AG09319 (cell line): ENCODE results near the gene KRTAP10-12.
"Not testable (repeated sequence)": the region's sequence is repeated elsewhere in the genome, so short reads cannot be mapped to it uniquely, and the experiment has no call there.

Experiments used
- DNase-seq: peaks from one replicate; pipeline ENCODE4 v3.0.0-alpha.2; 2010; ENCODE audit warnings: low read depth; ENCODE audit errors: extremely low read depth
- CTCF ChIP-seq: IDR thresholded peaks from 2 replicates; pipeline ENCODE4 v1.5.1; 2011; ENCODE audit warnings: low read depth, mild to moderate bottlenecking, inconsistent platforms, low read length, moderate library complexity

KRTAP10-12 gene

DNA sequence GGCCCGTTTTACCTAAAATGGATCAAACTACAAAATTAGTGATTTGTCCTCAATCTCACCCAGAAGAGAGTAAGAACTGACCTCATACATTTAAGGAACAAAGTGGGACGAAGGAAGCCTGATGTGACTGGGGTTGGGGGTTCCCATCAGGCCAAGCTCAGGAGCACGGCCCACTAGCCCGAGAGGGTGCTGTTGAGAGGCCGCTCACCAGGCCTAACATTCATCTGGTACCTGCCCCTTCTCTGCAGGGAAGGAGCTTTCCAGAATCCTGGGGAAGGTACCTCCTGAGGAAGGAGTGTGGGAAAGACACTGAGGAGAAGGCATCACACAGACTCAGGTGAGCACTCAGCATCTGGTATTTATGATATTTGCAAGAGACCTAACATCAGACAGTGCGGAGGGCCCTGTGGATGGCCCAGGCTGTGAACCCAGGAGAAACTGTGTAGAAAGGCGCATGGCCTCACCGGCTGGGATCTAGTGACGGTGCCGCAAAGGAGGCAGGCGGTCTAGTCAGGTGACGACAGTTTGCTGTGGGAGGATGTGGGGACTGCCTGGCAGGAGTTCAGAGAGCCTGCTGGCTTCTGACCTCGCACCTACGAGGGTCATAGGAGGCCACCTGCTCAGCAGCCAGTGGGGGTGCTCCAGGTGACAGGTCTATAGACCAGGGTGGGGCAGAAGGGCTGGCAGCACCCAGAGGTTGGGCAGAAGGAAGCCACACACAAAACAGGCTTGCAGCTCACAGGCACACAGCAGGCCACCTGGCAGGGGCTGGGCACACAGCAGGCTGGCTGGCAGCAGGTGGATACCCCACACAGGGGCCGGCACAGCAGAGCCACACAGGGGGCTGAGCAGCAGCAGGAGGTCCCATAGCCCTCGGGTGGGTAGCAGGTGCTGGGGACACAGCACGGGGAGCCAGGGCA is 43.1 kb upstream of the KRTAP10-12 start:
- no peak for DNase-seq
- TF ChIP-seq CTCF: no peak

DNA sequence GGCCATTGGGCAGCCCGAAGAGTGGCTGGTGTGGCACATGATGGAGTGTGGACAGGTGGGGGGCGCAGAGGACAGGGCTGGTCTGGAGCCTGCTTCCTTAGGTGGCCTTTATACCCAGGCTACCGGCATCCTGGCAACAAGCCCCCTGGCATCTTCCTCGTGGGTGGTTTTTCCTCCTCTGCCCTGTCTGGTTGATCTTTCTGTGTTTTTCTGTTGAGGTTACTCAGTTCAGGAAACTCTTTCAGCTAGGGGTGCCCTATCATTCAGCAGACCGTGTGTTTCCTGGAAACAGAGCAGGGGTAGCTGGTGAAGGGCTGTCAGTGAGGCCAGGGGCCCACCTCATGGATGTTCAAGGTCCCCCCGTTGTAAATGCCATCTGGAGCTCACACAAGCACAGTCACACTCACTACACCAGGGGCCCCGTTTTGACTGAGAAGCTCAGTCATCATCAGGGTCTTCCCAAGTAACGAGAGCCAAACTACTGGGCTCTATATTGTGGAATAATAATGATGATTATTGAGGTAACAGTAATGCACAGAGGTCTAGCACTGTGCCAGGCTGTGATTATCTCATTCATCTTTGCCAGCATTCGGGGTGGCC is 42.3 kb upstream of the KRTAP10-12 start, which contains the start of gene KRTAP12-4:
Gene KRTAP12-4 (minus strand): TSS at position 84 of the 600 bp plus-strand sequence. CDS start 45 bp downstream, at position 39.
- TF ChIP-seq CTCF: no peak
- DNase-seq: no peak

- TF ChIP-seq CTCF: no peak
- DNase-seq: no peak
Measured at GRCh38 chr21:44656868-44657267, 40.1 kb upstream of the KRTAP10-12 start.

DNA sequence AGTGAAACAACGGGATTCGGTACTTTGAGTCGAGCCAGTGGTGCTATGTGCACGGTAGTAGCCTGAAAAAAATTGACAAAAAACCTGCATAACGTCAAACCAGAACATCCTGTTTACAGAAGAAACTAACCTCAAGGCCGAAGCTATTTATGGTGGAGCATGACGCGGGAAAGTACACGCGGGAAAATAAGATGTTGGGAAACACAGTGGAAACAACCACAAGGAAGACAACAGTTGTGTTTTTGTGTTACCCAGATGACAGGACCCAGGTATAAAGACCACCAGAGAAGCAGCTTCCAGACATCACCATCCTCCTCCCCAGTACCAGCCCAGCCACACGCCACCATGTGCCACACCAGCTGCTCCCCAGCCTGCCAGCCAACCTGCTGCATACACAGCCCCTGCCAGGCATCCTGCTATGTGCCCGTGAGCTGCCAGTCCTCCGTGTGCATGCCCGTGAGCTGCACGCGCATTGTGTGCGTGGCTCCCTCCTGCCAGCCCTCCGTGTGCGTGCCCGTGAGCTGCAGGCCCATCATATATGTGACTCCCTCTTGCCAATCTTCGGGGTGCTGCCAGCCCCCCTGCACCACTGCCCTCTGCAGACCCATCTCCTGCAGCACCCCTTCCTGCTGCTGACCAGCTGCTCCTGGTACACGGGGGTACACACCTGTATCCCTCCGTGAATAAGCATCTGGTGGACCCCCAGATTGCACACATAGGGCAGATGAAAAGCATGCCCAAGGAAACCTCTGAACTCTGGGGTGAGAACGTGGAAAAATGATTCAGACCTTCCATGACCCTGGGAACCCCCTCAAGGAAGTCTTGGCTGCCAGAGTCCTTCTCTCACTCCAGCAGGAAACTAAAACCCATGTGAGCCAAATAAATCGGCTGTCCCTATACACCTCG is 39.1 kb upstream of the KRTAP10-12 start, which contains the start of gene KRTAP12-3:
Gene KRTAP12-3 (plus strand): TSS at position 298 of the 906 bp plus-strand sequence. CDS start 48 bp downstream, at position 346.
- TF ChIP-seq CTCF: no peak
- no peak for DNase-seq

GRCh38 chr21:44658541-44658910 is 38.4 kb upstream of the KRTAP10-12 start:
- DNase-seq: no peak
- no peak for TF ChIP-seq CTCF

DNA sequence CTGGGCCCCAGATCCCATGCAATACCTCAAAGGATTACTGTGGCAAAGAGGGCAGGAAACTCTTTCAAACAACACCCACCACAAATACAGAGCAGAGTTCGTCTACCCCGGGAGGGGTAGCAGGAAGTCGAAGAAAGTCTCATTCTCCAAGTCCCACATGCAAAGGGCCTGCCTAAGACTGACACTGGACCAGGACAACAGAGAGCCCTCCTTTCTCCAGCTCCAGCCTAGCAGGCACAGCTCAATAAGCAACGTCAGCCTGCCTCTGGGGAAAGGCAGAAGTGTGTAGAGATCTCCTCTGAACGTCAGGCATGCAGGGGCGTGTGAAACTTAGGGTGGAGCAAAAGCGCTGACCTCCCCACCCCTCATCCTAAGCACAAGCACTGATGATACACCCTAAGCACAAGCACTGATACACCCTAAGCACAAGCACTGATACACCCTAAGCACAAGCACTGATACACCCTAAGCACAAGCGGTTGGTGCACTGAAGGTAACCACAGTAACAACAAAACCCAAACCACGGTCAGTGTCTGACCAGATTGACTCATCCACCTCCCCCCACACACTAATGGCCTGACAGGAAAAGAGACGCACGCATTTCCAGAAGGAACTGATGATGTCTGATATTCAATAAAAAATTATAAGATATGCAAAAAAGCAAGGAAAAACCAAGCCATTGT is 37.9 kb upstream of the KRTAP10-12 start:
- no peak for TF ChIP-seq CTCF
- DNase-seq: no peak

DNA sequence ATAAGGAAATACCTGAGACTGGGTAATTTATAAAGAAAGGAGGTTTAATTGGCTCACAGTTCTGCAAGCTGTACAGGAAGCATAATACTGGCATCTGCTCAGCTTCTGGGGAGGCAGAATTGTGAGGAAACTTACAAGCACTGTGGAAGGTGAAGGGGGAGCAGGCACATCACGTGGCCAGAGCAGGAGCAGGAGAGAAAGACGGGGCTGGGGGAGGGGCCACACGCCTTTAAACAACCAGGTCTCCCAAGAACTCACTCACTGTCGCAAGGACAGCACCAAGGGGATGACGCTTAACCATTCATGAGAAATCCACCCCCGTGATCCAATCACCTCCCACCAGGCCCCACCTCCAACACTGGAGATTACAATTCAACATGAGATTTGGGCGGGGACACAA is 35.4 kb upstream of the KRTAP10-12 start:
- not testable (repeated sequence) for DNase-seq
